A673 (cell line): ENCODE results near the gene SLC38A9.

Experiments used
- EZH2 ChIP-seq: fragments of 200-600 bp; sonication (generic); IDR thresholded peaks from 2 replicates; pipeline ENCODE4 v1.6.1; 2017; ENCODE audit warnings: borderline replicate concordance, low read depth, mild to moderate bottlenecking, mixed read lengths, antibody characterized with exemption, low read length; ENCODE audit not compliant: poor library complexity, severe bottlenecking
- TF ChIP-seq, protein P1 (sequence below): fragments of 300-800, 200-600 bp; sonication (generic); conservative IDR thresholded peaks from 2 replicates; pipeline ENCODE4 v1.5.1; 2017; ENCODE audit warnings: low read depth, mild to moderate bottlenecking, antibody characterized with exemption, low read length, moderate library complexity, mixed read lengths

DNA sequence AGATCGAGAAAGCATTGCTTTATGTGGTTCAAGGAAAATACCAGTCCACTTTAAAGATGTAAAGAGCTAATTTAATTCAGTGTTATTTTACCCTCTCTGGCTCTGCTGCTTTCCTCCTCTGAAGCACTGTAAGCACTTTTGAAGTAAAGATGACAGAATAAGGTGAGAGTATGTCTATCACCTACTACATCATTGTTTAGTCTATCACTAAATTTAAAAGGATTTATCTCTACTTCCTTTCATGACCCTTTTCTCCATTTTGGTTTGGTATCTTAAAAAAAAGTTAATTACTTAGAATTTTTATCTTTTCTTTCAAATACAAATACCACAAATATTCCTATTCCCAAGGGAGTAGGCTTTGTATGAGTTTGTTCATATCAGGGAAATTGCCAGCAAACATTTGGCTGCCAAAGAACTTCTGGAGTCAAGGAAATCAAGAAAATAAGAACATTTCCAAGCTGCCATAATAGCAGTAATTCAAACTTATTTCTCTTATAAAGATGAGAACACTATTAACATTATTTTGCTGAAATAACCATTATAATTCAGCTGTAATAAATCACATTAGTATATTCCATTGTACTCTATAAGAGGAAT is 77.8 kb downstream of the SLC38A9 start:
- TF ChIP-seq, protein P1, sequence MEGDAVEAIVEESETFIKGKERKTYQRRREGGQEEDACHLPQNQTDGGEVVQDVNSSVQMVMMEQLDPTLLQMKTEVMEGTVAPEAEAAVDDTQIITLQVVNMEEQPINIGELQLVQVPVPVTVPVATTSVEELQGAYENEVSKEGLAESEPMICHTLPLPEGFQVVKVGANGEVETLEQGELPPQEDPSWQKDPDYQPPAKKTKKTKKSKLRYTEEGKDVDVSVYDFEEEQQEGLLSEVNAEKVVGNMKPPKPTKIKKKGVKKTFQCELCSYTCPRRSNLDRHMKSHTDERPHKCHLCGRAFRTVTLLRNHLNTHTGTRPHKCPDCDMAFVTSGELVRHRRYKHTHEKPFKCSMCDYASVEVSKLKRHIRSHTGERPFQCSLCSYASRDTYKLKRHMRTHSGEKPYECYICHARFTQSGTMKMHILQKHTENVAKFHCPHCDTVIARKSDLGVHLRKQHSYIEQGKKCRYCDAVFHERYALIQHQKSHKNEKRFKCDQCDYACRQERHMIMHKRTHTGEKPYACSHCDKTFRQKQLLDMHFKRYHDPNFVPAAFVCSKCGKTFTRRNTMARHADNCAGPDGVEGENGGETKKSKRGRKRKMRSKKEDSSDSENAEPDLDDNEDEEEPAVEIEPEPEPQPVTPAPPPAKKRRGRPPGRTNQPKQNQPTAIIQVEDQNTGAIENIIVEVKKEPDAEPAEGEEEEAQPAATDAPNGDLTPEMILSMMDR = no peak
- TF ChIP-seq EZH2 = no peak
